ENCODE measurements around the gene CACNA1C.
A peak's percentile ranks its signal among the peaks of the same experiment; 100 is the strongest.

The CACNA1C gene

DNA sequence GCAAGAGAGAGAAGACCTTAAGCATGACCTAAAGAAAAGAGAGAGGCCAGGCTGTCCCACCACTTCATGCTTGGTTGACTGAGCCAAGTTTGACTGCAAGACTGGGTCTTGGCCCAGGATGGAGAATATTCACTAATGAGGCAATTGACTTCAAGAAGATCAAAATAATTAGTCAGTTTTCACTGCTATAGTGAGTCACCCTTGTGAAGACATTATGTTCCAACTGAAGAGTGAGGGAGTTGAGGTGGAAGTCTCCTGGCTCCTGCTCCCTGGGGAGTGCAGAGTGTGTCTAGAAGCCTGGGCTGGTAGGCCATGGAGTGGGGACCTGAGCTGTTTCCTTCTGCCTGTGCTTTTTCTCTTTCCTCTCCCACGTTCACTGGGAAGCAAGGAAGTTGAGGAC lies 117.6 kb downstream of the CACNA1C start:
- H3K4me3 ChIP-seq (ENCODE audit: low read depth, low read length): no peak overlapping the region
- H3K27ac ChIP-seq (ENCODE audit: low read depth, low read length): peak overlapping the region; percentile 35
- H2AFZ ChIP-seq (ENCODE audit: low read length, unreplicated experiment): no peak overlapping the region
- H3K36me3 ChIP-seq (ENCODE audit: insufficient read depth, low read length): peaks cover 4% of the 10 kb centered on the region; the same call in 1 of the 2 replicates
- H3K4me1 ChIP-seq (ENCODE audit: control insufficient read depth, insufficient read depth, low read length, unreplicated experiment): peaks cover 16% of the 10 kb centered on the region
- no peaks in the 10 kb centered on the region for H3K79me2 ChIP-seq (ENCODE audit: control insufficient read depth, insufficient read depth, low read length, unreplicated experiment)
- H3K27me3 ChIP-seq (ENCODE audit: insufficient read depth, low read length): no peaks in the 10 kb centered on the region

DNA sequence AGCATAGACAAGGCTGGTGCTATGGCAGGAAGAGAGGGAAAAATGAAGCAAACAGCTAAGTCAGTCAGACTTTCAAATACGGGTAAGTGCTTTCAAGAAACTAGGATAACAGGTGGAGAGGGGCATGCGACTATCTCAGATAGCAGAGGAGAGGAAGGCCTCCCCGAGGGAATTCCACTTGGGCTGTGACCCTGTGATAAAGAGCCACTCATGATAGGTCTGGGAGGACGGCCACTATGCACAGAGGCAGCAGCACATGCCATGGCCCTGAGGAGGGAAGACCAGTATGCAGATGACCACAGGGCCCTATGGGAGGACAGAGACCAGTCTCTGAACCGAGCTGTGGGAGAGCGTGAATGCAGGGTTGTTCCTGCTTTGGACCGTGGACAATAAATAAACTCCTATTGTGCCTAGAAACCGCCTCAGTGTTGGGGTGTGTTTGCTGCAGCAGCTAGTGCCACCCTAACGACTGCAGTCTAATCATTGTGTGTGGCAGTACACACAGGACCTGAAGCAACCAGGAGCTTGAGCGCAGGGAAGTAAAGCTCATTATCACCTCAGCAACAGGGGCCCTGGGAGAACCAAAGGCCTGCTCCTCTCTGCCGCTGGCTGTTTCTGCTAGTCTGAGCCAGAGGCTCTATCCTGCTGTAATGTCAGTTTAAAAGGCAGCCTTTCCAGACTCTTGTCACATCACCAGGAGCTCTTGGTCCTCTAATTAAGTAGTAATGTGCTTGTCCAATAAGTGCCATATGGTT lies 119.1 kb downstream of the CACNA1C start:
- Histone ChIP-seq H3K27me3 (ENCODE audit: insufficient read depth, low read length) (no peaks in the 10 kb centered on the region), H3K4me3 (ENCODE audit: low read depth, low read length) (no peak overlapping the region), H3K36me3 (ENCODE audit: insufficient read depth, low read length) (peaks cover 4% of the 10 kb centered on the region; the same call in 1 of the 2 replicates), H3K79me2 (ENCODE audit: control insufficient read depth, insufficient read depth, low read length, unreplicated experiment) (no peaks in the 10 kb centered on the region), H3K27ac (ENCODE audit: low read depth, low read length) (no peak overlapping the region), H2AFZ (ENCODE audit: low read length, unreplicated experiment) (no peak overlapping the region), H3K4me1 (ENCODE audit: control insufficient read depth, insufficient read depth, low read length, unreplicated experiment) (peaks cover 16% of the 10 kb centered on the region)

DNA sequence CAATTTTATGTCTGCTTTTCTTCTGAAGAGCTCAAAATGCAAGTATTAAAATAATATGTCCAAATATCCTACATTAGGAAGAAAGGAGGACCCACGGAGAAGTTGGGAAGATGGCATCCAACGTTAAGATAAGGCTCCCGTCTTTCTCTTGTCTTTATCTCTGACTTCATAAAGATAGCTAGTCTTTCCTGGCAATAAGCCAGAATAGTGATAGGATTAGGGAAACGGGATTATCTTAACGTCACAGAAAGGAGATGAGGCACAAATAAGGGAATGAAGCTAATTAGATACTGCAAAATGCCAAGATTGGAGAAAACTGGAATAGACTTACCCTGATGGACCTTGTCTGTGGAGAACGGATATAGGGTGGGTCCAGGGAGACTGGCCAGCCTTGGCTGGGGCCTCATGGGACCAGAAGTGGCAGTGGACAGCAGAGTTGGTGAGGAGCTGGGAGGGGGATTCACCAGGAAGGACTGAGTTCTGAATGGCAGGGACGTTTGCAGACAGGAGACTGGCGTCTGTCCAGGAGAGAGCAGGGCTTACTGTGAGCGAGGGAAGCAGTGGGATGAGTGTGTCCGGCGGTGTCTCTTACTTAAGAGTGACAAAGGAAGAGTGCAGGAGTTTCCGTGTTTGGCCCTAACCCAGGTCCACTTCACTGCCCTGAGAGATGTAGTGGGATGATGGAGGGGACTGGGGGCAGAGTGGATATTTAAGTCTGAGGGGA lies 119.9 kb downstream of the CACNA1C start:
- H3K36me3 ChIP-seq (ENCODE audit: insufficient read depth, low read length): no peaks in the 10 kb centered on the region
- peaks cover 16% of the 10 kb centered on the region for H3K4me1 ChIP-seq (ENCODE audit: control insufficient read depth, insufficient read depth, low read length, unreplicated experiment)
- H3K27me3 ChIP-seq (ENCODE audit: insufficient read depth, low read length): no peaks in the 10 kb centered on the region
- H2AFZ ChIP-seq (ENCODE audit: low read length, unreplicated experiment): no peak overlapping the region
- H3K27ac ChIP-seq (ENCODE audit: low read depth, low read length): no peak overlapping the region
- H3K4me3 ChIP-seq (ENCODE audit: low read depth, low read length): no peak overlapping the region
- no peaks in the 10 kb centered on the region for H3K79me2 ChIP-seq (ENCODE audit: control insufficient read depth, insufficient read depth, low read length, unreplicated experiment)

DNA sequence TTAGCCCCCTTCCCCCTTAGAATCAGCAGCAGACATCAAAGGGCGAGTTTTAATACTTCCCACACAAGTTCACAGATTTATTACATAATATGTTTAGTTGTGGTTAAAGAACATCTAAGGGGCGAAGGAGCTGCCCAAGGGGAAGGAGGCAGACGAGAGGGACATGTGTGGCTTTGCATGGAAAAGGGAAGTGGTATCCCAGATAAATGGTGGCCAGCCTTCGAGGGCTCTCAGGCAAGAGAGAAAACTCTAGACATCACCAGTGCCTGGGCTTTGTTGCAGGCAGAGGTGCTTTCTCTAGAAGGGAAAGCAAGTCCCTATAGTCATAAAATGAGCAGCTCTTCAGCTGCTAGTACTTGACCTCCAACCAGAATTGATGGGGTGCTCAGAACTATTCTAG lies 121.2 kb downstream of the CACNA1C start:
- no peaks in the 10 kb centered on the region for H3K79me2 ChIP-seq (ENCODE audit: control insufficient read depth, insufficient read depth, low read length, unreplicated experiment)
- H2AFZ ChIP-seq (ENCODE audit: low read length, unreplicated experiment): no peak overlapping the region
- H3K4me1 ChIP-seq (ENCODE audit: control insufficient read depth, insufficient read depth, low read length, unreplicated experiment): peaks cover 17% of the 10 kb centered on the region
- H3K27me3 ChIP-seq (ENCODE audit: insufficient read depth, low read length): no peaks in the 10 kb centered on the region
- H3K4me3 ChIP-seq (ENCODE audit: low read depth, low read length): no peak overlapping the region
- no peaks in the 10 kb centered on the region for H3K36me3 ChIP-seq (ENCODE audit: insufficient read depth, low read length)
- H3K27ac ChIP-seq (ENCODE audit: low read depth, low read length): no peak overlapping the region

DNA sequence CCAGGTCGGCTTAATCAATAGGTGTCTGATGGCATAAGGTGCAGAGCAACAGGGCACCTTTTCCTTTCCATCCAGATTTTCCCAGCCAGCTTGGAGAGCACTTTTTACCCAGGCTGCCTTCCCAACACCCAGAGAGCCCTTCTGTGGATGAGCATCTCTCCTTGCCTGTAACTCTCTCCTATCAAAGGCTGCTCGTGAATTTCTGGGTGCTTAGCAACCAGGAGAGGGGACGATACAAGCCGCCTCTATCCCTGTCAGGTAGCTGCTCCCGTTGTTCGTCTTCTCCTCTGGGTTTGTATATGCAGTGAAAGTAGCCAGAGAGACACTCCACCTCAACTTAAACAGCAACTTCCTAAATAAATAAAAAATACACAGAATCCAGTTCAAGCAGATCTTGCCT lies 124.2 kb downstream of the CACNA1C start:
- no peaks in the 10 kb centered on the region for H3K36me3 ChIP-seq (ENCODE audit: insufficient read depth, low read length)
- no peak overlapping the region for H3K4me3 ChIP-seq (ENCODE audit: low read depth, low read length)
- H3K27ac ChIP-seq (ENCODE audit: low read depth, low read length): no peak overlapping the region
- H3K79me2 ChIP-seq (ENCODE audit: control insufficient read depth, insufficient read depth, low read length, unreplicated experiment): no peaks in the 10 kb centered on the region
- H2AFZ ChIP-seq (ENCODE audit: low read length, unreplicated experiment): no peak overlapping the region
- H3K4me1 ChIP-seq (ENCODE audit: control insufficient read depth, insufficient read depth, low read length, unreplicated experiment): peaks cover 24% of the 10 kb centered on the region
- H3K27me3 ChIP-seq (ENCODE audit: insufficient read depth, low read length): no peaks in the 10 kb centered on the region

DNA sequence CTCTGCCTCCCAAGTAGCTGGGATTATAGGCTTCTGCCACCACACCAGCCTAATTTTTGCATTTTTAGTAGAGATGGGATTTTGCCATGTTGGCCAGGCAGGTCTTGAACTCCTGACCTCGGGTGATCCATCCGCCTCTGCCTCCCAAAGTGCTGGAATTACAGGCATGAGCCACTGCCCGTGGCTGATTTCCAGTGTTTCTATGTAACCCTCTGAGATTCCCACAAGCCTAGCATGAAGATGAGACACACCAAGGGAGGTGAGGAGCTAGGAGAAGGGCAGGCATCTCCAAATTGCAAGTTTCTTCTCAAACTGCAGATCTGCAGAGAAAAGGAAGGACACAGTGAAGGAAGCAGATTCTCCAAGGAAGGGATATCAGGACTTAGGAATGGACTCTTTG lies 125.0 kb downstream of the CACNA1C start:
- Histone ChIP-seq H3K79me2 (ENCODE audit: control insufficient read depth, insufficient read depth, low read length, unreplicated experiment) (no peaks in the 10 kb centered on the region), H3K4me1 (ENCODE audit: control insufficient read depth, insufficient read depth, low read length, unreplicated experiment) (peaks cover 24% of the 10 kb centered on the region), H3K27me3 (ENCODE audit: insufficient read depth, low read length) (no peaks in the 10 kb centered on the region), H2AFZ (ENCODE audit: low read length, unreplicated experiment) (no peak overlapping the region), H3K4me3 (ENCODE audit: low read depth, low read length) (no peak overlapping the region), H3K27ac (ENCODE audit: low read depth, low read length) (no peak overlapping the region), H3K36me3 (ENCODE audit: insufficient read depth, low read length) (no peaks in the 10 kb centered on the region)

DNA sequence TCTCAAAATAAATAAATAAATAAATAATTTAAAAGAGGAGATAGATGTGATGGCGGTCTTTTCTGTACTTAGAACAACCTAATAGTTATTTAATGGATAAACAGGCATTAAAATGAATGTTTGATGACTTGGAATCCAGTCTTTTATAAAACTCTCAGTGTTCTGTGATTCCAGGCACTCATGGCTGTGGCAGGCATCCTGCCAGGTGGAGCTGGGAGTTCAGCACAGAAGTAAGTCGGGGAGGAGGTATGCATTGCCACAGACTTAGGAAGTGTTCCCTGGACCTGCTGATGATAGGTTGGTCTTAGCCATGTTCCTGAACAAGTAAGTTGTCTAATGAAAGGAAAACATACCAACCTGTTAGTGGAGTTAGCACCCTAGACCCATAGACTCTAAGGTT lies 126.3 kb downstream of the CACNA1C start:
- Histone ChIP-seq H2AFZ (ENCODE audit: low read length, unreplicated experiment) (no peak overlapping the region), H3K27ac (ENCODE audit: low read depth, low read length) (no peak overlapping the region), H3K4me1 (ENCODE audit: control insufficient read depth, insufficient read depth, low read length, unreplicated experiment) (peaks cover 24% of the 10 kb centered on the region), H3K79me2 (ENCODE audit: control insufficient read depth, insufficient read depth, low read length, unreplicated experiment) (no peaks in the 10 kb centered on the region), H3K27me3 (ENCODE audit: insufficient read depth, low read length) (no peaks in the 10 kb centered on the region), H3K36me3 (ENCODE audit: insufficient read depth, low read length) (no peaks in the 10 kb centered on the region), H3K4me3 (ENCODE audit: low read depth, low read length) (no peak overlapping the region)

DNA sequence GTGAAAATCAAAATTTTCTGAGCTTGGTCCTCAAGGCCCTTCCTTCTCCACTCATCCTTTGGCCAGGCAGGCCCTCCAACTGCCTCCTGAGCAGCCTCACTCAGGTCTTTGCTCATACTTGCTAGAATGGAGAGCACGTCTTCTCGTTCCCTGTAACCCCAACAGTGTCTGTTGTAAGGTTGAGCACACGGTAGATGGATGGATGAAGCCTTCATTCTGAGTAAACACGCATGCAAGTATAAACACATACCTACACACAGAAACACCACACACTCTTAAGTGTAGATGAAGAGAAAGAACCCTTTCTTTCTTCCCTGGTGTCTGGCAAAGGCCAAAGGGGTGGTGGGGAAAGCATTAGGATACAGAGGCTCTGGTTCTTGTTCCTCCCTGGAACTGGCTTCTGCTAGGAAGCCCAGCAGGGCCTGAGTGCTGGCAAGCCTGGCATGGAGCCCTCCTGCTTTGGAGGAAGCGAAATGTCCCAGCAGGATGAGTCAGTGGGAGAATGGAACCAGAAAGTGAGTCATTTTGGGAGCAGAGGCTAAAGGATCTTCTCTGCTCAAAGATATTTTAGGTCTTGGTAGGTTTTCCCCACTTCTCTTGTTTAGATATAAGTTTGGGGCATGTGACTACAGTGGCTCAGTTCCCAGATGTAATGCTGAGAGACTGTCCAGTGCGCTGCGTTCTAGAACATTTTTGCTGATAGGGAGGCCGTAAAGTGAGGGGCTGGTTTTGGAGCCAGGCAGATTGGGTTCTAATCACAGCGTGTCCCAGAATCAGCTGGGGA lies 127.4 kb downstream of the CACNA1C start:
- Histone ChIP-seq H3K4me1 (ENCODE audit: control insufficient read depth, insufficient read depth, low read length, unreplicated experiment) (peaks cover 24% of the 10 kb centered on the region), H3K27me3 (ENCODE audit: insufficient read depth, low read length) (no peaks in the 10 kb centered on the region), H3K79me2 (ENCODE audit: control insufficient read depth, insufficient read depth, low read length, unreplicated experiment) (no peaks in the 10 kb centered on the region), H3K27ac (ENCODE audit: low read depth, low read length) (peak overlapping the region; percentile 76), H3K36me3 (ENCODE audit: insufficient read depth, low read length) (no peaks in the 10 kb centered on the region), H2AFZ (ENCODE audit: low read length, unreplicated experiment) (peak overlapping the region; percentile 19), H3K4me3 (ENCODE audit: low read depth, low read length) (no peak overlapping the region)

DNA sequence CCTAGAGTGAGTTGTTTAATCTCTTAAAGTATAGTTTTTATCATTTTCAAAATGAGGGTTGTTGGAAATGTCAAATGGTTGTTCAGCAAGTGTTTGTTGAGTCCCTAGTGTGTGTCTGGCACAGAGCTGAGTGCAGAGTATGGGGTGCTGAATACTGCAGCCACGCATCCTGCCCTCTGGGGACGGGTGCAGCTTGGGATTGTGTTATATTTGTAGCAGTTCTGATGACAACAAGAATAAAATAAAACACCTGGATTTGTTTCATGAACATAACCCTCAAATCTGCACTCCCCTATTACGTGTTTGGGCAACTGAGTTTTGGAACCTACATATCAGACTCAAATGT lies 127.9 kb downstream of the CACNA1C start:
- H2AFZ ChIP-seq (ENCODE audit: low read length, unreplicated experiment): peak overlapping the region; percentile 19
- H3K79me2 ChIP-seq (ENCODE audit: control insufficient read depth, insufficient read depth, low read length, unreplicated experiment): no peaks in the 10 kb centered on the region
- no peaks in the 10 kb centered on the region for H3K36me3 ChIP-seq (ENCODE audit: insufficient read depth, low read length)
- no peak overlapping the region for H3K4me3 ChIP-seq (ENCODE audit: low read depth, low read length)
- H3K27me3 ChIP-seq (ENCODE audit: insufficient read depth, low read length): no peaks in the 10 kb centered on the region
- H3K4me1 ChIP-seq (ENCODE audit: control insufficient read depth, insufficient read depth, low read length, unreplicated experiment): peaks cover 24% of the 10 kb centered on the region
- peak overlapping the region; percentile 76 for H3K27ac ChIP-seq (ENCODE audit: low read depth, low read length)

DNA sequence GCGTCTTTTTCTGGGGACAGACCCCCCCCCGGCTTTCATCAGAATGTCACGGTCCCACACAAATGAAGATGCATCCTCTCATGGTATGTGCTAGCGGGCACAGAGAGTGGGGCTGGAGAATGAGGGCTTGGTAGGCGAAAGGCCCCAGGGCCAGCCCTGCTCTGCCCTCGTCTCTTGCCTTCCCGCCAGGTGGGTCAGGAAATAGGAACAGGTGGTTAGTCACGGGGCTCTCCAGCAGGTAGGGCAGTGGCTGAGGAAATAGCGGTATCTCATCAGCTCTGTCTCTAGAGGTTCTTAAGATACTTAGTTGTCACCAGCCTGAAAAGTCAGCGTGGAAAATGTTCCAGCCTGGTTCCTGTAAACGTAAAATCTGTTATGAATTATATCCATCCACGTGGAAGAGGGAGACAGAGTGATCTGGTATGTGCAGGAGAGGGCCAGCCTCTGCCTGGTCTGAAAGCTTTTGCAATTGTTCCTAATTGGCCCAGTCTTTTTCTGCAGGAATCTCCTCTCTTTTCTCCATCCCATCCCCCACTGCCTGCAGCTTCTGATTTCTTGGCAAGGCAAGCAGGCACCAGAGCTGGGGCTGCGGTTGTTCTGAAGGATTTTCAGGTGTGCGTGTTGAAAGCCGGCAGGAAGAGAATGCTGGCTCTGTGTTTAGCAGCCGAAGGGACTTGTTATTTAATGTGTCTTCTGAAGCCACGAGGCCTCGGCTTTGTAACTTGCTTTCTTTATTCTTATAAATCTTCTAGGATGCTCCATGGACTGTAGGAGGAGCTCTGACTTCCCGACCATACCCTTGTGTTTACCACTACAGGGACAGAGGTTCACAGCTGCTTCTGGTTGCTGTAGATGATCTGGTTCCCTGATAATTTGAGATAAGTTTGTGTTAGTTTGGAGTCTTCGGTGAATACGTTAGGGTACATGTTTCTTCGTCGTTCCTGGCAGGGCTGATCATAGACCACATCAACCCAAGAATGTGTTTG lies 131.1 kb downstream of the CACNA1C start:
- Histone ChIP-seq H3K27me3 (ENCODE audit: insufficient read depth, low read length) (no peaks in the 10 kb centered on the region), H3K4me1 (ENCODE audit: control insufficient read depth, insufficient read depth, low read length, unreplicated experiment) (peaks cover 24% of the 10 kb centered on the region), H3K36me3 (ENCODE audit: insufficient read depth, low read length) (no peaks in the 10 kb centered on the region), H3K4me3 (ENCODE audit: low read depth, low read length) (peak overlapping the region; percentile 11; the same call in 1 of the 2 replicates), H2AFZ (ENCODE audit: low read length, unreplicated experiment) (peak overlapping the region; percentile 80), H3K27ac (ENCODE audit: low read depth, low read length) (no peak overlapping the region), H3K79me2 (ENCODE audit: control insufficient read depth, insufficient read depth, low read length, unreplicated experiment) (no peaks in the 10 kb centered on the region)
